AG09319 (cell line): ENCODE measurements around the gene PAGR1.
"Not testable (repeated sequence)": the region's sequence is repeated elsewhere in the genome, so short reads cannot be mapped to it uniquely, and the experiment has no call there.

Experiments used
- DNase-seq: peaks from one replicate; pipeline ENCODE4 v3.0.0-alpha.2; 2010; ENCODE audit warnings: low read depth; ENCODE audit errors: extremely low read depth
- TF ChIP-seq, protein P1 (sequence below): IDR thresholded peaks from 2 replicates; pipeline ENCODE4 v1.5.1; 2011; ENCODE audit warnings: low read depth, mild to moderate bottlenecking, inconsistent platforms, low read length, moderate library complexity

The PAGR1 gene

DNA sequence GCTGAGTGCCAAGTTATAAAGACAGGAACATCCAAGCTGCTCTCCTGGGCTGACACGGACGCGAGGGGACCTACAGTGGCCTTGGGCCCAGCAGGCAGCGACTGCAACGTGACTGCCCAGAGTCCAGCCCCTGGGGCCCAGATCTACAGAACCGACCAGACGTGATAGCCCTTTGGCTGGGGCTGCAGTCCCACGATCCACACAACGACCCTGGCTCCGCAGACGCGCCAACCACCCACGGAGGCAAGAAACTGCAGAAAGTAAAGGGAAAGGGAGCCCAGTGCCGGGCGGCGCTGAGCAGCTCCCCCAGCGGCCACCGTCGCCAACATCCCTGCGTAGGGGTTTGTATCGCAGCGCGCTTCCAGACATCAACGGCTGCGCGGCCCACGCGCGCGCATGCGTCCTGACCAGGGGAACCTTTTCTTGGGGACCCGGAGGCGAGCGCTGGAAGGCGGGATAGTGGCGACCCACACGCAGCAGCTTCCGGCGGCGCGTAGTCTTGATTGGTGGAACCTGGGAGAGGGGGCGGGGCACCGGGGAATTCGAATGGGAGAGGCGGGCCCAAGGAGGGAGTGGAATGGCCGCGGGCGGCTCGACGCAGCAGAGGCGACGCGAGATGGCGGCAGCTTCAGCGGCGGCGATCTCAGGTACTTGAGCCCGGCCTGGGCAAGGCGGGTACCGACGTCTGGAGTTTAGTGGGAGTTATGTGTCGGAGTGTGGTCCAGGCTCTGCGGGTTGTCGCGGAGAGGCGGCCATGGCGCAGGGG, 25.6 kb upstream of the PAGR1 start, which contains the start of gene KIF22:
KIF22 (plus strand) TSS at position 569 of the 766 bp plus-strand sequence; CDS start at position 578, 9 bp downstream.
- TF ChIP-seq, protein P1, sequence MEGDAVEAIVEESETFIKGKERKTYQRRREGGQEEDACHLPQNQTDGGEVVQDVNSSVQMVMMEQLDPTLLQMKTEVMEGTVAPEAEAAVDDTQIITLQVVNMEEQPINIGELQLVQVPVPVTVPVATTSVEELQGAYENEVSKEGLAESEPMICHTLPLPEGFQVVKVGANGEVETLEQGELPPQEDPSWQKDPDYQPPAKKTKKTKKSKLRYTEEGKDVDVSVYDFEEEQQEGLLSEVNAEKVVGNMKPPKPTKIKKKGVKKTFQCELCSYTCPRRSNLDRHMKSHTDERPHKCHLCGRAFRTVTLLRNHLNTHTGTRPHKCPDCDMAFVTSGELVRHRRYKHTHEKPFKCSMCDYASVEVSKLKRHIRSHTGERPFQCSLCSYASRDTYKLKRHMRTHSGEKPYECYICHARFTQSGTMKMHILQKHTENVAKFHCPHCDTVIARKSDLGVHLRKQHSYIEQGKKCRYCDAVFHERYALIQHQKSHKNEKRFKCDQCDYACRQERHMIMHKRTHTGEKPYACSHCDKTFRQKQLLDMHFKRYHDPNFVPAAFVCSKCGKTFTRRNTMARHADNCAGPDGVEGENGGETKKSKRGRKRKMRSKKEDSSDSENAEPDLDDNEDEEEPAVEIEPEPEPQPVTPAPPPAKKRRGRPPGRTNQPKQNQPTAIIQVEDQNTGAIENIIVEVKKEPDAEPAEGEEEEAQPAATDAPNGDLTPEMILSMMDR, result peak; percentile 73
- peak; percentile 98 for DNase-seq

DNA sequence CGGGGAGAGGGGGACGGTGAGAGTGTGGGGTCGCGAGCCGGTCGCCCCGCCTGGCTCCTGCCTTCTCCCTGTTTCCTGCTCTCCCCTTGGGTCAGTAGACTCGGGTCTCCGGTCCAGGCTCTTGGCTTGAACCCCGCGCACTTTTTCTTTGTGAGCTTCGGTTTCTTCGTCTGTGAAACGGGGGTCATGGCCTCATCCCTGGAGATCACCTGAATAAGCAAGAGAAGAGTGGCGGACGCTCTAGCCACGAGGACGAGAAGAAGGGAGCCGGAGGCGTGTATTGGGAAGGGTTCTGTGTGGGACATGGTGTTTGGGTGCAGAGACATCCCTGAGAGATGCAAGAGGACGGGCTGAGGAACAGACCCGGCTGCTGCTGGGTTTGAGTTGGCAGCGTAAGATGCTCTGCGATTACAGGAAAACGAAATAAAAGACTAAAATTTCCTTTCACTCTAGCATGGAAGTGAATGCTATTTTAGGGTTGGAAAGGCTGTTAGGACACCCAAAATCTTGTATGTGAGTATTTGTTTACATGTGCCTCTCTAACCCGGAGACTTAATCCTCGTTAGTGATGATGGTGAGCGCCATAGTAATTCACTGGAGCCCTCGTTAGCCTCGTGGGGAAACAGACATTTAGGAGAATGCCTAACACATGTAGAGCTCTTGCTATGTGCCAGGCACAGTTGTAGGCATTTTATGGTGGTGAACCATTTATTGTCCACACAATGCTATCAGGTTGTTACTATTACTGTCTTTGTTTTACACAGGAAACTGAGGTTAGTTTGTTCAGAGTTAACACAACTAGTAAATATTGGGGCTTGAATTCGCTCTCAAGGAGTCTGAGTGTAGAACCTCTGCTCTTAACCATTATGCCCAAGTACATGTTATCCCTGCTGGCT, 24.8 kb upstream of the PAGR1 start:
- DNase-seq, result no peak
- TF ChIP-seq, protein P1, result no peak

DNA sequence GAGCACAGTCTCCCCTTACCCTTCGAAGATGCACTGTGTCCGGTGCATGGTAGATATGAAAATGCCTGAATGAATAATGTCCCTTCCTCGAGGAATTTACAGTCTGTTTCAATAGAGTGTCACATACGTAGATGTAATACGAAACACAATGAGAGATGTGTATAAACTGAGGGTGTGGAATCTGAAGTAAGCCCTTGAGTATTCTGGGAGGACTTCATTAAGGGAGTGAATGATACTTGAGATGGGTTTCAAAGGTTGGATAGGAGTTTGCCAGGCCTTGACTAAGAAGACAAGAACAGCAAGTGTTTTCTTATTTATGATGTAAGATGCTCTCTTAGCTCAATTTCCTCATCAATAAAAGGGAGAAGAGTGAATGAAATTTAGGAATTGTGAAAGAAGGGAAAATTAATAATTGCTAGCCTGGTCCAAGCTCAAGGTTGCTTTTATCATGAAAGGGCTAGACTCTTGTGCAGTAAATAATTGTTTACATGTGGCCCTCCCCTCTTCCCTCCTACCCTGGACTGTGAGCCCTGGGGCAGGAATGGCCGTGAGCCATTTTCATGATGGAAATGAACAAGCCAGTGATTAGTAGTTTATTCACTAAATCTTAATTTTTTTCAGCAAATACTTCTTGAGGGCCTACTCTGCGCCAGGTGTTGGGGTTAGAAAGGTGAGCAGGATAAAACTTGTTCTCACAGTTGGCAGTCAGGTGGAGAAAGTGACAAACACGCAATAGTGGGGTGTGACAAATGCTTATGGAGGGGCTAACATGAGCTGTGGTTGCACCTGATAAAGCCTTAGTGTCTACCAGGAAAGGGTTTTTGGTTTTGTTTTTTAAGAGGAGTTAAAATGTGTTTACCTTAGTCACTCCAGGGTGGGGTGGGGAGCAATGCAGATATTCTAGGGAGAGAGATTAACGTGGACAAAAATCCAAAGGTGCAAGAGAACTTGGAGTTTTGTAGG, 23.8 kb upstream of the PAGR1 start:
- TF ChIP-seq, protein P1, result no peak
- DNase-seq, result no peak

DNA sequence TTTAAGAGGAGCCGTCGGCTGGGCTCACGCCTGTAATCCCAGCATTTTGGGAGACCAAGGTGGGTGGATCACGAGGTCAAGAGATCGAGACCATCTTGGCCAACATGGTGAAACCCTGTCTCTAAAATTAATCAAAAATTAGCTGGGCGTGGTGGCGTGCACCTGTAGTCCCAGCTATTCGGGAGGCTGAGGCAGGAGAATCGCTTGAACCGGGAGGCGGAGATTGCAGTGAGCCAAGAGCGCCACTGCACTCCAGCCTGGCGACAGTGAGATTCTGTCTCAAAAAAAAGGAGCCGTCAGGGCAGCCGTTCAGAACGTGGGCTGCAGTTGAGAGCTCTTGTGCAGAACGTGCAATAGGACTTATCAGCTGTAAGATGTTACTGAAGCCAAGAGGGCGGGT, 22.8 kb upstream of the PAGR1 start:
- DNase-seq, result not testable (repeated sequence)

DNA sequence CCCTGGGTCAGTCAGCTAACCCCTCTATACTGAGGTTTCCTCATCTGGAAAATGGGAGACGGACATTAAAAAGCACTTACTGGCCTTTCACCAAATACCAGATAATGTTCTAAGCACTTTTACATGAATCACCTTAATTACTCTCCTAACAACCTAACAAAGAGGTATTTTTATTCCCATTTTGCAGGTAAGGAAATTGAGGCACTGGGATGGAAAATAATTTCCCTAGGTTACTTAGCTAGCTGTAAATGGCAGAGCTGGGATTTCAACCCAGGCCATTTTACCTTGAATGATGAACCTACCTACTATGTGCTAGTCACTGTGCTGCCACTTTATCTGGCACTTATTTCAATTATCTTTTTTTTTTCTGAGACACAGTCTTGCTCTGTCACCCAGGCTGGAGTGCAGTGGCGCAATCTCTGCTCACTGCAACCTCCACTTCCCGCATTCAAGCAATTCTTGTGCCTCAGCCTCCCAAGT, 21.7 kb upstream of the PAGR1 start:
- no peak for DNase-seq
- TF ChIP-seq, protein P1, result no peak

DNA sequence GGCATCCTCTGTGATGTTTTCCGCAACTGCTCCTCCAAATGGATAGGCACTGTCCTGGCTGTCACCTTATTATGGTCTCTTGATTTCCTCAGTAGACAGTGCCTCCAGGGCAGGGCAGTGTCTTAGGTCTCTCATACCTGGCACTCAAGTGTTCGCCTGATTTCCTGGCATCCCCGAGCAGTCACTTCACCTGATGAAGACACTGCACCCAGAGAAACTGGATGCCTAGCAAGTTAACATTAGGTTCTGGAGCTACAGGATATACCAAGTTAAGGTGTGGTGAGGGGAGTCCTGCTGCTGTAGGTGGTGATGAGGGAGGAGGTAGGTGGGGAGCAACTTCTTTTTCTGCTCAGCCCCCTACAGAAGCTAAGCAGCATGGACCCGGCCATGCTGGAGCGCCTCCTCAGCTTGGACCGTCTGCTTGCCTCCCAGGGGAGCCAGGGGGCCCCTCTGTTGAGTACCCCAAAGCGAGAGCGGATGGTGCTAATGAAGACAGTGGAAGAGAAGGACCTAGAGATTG, 13.5 kb upstream of the PAGR1 start:
- TF ChIP-seq, protein P1, result no peak
- DNase-seq, result no peak

DNA sequence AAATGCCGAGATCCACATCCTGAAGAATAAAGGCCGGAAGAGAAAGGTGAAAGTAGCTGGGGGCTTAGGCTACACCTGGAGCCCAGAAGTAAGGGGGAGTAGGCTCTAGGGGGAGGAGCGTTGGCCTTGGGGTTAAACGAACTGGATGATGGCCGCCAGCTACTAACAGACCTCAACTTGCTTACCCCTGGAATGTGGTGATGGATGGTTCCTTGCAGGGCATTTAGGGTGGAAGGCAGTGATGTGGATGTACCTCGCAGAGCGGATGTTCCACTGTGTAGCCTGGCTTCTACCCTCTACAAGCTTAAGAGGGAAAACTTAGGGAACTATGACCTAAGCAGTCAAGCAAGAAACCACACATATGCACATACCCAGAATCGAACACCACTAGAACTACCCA, 11.9 kb upstream of the PAGR1 start:
- DNase-seq, result no peak
- TF ChIP-seq, protein P1, result no peak
